SK-N-SH treated with all-trans-retinoic acid at 6 μM for 48 hours (cell line): ENCODE results near the gene PRSS38.

ENCODE experiments used
- BACH2 ChIP-seq: fragments of 250-450 bp; sonication (Bioruptor Pico); IDR thresholded peaks from 2 replicates; pipeline ENCODE4 v1.9.0; 2021; ENCODE audit warnings: mild to moderate bottlenecking, borderline replicate concordance
- CREB5 ChIP-seq: fragments of 250-450 bp; sonication (Bioruptor Pico); IDR thresholded peaks from 2 replicates; pipeline ENCODE4 v1.5.1; 2020; ENCODE audit warnings: low read depth, mild to moderate bottlenecking, moderate library complexity
- PATZ1 ChIP-seq: fragments of 250-450 bp; sonication (Bioruptor Pico); IDR thresholded peaks from 2 replicates; pipeline ENCODE4 v1.8.0; 2020; ENCODE audit warnings: mild to moderate bottlenecking, moderate library complexity, borderline replicate concordance
- PPARA ChIP-seq: fragments of 250-450 bp; sonication (Bioruptor Pico); IDR thresholded peaks from 2 replicates; pipeline ENCODE4 v1.5.0; 2020; ENCODE audit warnings: mild to moderate bottlenecking, borderline replicate concordance
- RARB ChIP-seq: fragments of 250-450 bp; sonication (Bioruptor Pico); IDR thresholded peaks from 2 replicates; pipeline ENCODE4 v1.8.0; 2021; ENCODE audit warnings: mild to moderate bottlenecking, moderate library complexity
- TSHZ2 ChIP-seq: fragments of 250-450 bp; sonication (Bioruptor Pico); IDR thresholded peaks from 2 replicates; pipeline ENCODE4 v1.5.0; 2020; ENCODE audit warnings: mild to moderate bottlenecking, moderate library complexity
- ZFP3 ChIP-seq: fragments of 250-450 bp; sonication (Bioruptor Pico); IDR thresholded peaks from 2 replicates; pipeline ENCODE4 v1.5.0; 2020; ENCODE audit warnings: mild to moderate bottlenecking, moderate library complexity
- TF ChIP-seq, protein P1 (sequence below): fragments of 250-450 bp; sonication (Bioruptor Pico); IDR thresholded peaks from 2 replicates; pipeline ENCODE4 v1.8.0; 2021; ENCODE audit warnings: low read depth, mild to moderate bottlenecking, moderate library complexity, borderline replicate concordance

- TF ChIP-seq, protein P1, sequence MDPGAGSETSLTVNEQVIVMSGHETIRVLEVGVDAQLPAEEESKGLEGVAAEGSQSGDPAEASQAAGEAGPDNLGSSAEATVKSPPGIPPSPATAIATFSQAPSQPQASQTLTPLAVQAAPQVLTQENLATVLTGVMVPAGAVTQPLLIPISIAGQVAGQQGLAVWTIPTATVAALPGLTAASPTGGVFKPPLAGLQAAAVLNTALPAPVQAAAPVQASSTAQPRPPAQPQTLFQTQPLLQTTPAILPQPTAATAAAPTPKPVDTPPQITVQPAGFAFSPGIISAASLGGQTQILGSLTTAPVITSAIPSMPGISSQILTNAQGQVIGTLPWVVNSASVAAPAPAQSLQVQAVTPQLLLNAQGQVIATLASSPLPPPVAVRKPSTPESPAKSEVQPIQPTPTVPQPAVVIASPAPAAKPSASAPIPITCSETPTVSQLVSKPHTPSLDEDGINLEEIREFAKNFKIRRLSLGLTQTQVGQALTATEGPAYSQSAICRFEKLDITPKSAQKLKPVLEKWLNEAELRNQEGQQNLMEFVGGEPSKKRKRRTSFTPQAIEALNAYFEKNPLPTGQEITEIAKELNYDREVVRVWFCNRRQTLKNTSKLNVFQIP (CRISPR knock-in tag), result no peak
- TF ChIP-seq PATZ1 (no peak), PPARA (CRISPR knock-in tag) (no peak), BACH2 (CRISPR knock-in tag) (no peak), RARB (no peak), TSHZ2 (CRISPR knock-in tag) (no peak), CREB5 (CRISPR knock-in tag) (no peak), ZFP3 (no peak)
Measured at GRCh38 chr1:227779021-227779441, 36.4 kb upstream of the PRSS38 start.
